NCI-H128 (cell line): ENCODE measurements around the gene BAD.
"Not testable (repeated sequence)": the region's sequence is repeated elsewhere in the genome, so short reads cannot be mapped to it uniquely, and the experiment has no call there.

ENCODE experiments used
- DNase-seq: peaks from one replicate; lab custom pipeline; 2025; ENCODE audit not compliant: unreplicated experiment; lab: John Stamatoyannopoulos, UW

The BAD gene

GRCh38 chr11:64315667-64316526, 31.4 kb upstream of the BAD start:
- not testable (repeated sequence) for DNase-seq

GRCh38 chr11:64314805-64315561, 30.5 kb upstream of the BAD start:
- DNase-seq = no peak

- no peak for DNase-seq
Measured at GRCh38 chr11:64314146-64314804, 29.8 kb upstream of the BAD start.

DNA sequence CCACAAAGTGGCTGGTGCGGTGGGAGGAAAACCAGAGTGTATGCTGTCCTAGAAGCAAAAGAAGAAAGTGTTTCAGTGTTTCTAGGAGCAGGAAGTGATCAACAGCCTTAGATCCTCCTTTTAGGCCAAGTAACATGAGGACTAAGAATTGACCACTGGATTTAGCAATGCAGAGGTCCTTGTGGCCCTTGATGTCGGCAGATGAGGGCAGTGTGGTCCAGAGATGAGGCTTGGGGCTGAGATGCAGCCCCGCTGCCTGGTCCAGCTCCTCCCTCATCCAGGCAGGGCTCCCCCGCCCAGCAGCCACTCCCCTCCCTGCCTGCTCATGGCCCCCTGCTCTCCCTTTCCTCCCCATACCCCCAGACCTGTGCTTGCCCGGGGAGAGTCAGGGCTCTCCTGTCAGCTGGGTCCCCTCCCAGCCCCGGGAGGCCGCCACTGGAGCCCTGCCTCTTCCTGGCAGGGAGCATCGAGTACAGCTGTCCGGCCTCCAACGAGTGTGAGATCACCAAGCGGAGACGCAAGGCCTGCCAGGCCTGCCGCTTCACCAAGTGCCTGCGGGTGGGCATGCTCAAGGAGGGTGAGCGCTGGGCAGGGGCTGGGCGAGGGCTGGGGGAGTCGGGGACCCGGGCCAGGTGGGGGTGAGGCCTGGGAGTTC, 29.2 kb upstream of the BAD start:
- DNase-seq = no peak

DNA sequence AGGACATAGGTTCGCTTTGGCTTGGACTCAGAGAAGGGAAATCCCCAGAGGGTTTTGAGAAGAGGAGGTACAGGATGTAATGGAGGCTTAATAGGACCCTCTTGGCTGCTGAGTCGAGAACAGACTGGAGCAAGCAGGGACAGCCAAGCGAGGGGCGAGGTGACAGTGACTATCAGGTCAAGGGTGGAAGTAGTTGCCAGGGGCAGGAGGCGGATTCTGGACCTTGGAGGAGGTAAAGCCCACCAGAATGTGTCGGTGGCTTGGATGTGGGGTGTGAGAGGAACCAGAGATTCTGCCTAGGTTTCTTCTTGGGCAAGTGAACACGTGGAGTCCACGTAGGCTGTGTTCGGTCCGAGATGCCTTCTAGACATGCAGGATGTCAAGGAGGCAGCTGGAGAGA, 28.5 kb upstream of the BAD start:
- DNase-seq = no peak

- DNase-seq = not testable (repeated sequence)
Measured at GRCh38 chr11:64307795-64308194, 23.3 kb upstream of the BAD start.

GRCh38 chr11:64306876-64307622, 22.6 kb upstream of the BAD start:
- no peak for DNase-seq

DNA sequence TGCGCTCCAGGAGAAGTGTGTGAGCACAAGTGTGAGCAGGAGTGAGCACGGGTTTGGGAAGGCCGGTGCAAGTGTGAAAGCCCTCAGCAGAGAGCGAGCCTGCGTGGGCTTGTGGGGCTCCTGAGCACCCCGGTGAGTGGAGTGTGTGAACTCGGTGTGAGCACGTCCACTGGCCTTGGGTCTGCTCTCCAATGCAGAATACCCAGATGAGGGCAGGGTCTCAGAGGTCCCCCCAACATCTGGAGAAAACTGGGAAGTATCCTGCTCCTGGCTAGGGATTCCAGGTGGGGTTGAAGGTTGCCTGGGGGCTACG, 22.1 kb upstream of the BAD start:
- no peak for DNase-seq

- no peak for DNase-seq
Measured at GRCh38 chr11:64305691-64306562, 21.5 kb upstream of the BAD start.

GRCh38 chr11:64305075-64305690, 20.7 kb upstream of the BAD start, which contains the start of gene ESRRA:
Gene ESRRA, plus strand, starts transcription at chr11:64305524. Its CDS starts 1,656 bp downstream, at chr11:64307180.
- peak; percentile 99 for DNase-seq

GRCh38 chr11:64304316-64305072, 20.0 kb upstream of the BAD start:
- peak; percentile 66 for DNase-seq

DNA sequence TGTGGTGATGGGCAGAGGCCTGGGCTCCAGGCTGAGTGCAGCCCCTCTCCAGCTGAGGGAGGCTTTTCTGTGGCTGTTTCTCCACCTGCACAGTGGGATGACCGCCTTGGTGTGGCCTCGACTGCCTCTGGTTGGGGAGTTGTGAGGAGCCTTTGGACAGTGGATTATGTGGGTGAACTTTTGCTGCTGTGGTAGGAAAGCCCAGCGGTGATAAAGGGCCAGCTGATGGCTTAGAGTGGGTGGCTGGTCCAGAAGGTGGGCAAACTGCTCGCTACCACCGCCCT, 19.5 kb upstream of the BAD start:
- DNase-seq = no peak

- DNase-seq = no peak
Measured at GRCh38 chr11:64303109-64304031, 18.9 kb upstream of the BAD start.

- no peak for DNase-seq
Measured at GRCh38 chr11:64299847-64300648, 15.6 kb upstream of the BAD start, which contains the start of gene CATSPERZ. Gene CATSPERZ, plus strand, starts transcription at chr11:64300358. Its CDS starts 53 bp downstream, at chr11:64300411.

DNA sequence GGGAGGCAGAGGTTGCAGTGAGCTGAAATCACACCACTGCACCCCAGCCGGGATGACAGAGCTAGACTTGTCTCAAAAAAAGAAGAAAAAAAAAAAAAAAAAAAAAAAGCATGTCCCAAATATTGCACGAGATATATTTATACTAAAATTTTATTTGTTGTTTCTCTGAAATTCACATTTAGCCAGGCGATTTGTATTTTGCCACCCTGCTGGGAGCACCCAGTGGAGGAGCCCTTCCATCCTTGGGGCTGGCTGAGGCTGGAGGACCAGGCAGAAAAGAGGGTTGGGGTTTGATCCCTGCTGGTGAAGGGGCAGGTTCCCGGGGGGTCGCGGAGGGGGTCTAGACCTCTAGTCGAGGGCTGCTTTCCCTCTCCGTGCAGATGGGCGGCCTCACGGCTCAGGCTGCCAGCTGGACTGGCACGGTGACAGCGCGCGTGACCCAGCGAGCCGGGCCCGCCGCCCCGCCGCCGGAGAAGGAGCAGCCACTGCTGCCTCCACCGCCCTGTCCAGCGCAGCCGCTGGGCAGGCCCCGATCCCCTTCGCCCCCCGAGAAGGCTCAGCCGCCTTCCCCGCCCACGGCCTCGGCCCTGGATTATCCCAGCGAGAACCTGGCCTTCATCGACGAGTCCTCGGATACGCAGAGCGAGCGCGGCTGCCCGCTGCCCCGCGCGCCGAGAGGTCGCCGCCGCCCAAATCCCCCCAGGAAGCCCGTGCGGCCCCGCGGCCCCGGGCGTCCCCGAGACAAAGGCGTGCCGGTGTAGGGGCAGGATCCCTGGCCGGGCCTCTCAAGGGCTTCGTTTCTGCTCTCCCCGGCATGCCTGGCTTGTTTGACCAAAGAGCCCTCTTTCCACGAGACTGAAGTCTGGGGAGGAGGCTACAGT, 14.7 kb upstream of the BAD start:
- no peak for DNase-seq
